Cardiac ventricle fibroblast (primary cell): ENCODE measurements around the gene IRF5. TPM values are rescaled to one million over a fixed set of nuclear protein-coding genes. Genes with fewer than 3 reads are reported as not detected.

ENCODE experiments used
- total RNA-seq: library from RNA; depleted of rRNA; stranded (reverse); fragments of >200 nt; gene quantifications from 2 replicates; pipeline ENCODE4 v1.2.3, GENCODE V29; 2015

Gene IRF5
- not detected in 2 replicates for total RNA-seq

DNA sequence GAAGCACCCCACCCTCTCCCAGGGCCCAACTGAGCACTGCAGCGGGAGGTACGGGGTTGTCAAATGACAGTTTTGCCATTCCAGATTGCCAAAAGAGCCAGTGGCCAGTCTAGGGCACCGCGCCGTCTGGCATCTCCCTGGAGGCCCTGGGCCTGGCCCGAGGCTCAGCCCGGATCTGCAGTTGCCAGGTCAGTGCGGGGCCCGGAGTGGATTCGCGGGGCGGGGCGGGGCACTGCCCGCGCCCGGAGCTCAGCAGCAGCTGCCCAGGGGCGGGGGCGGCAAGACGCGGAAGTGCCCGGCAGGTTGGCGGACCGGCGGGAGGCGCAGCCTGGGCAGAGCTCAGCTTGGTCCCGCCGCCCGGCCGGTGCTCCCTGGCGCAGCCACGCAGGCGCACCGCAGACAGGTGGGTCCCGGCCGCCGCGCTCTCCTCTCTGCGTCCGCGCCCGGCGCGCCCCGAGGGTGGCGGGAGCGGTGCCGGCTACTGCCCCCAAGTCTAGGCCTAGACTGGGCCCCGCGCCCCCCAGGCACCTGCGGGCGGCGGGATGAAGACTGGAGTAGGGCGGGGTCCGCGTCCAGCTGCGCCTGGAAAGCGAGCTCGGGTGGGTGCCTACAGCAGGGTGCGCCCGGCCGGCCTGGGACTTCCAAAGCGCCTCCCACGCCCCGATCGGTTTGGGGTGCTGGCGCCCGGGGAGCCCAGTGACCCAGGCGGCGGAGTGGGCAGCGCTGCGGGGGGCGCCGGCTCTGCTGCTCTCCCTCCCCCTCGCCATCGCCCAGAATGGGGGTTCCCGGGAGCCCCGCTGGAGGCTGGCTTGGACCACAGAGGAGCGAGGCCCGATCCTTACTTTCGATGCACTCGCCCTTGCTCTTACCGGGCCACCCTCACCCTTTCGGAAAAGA, at the start of gene IRF5:
Gene IRF5, plus strand, starts transcription at position 281 of the 897 bp plus-strand sequence. CDS start 4,155 bp downstream, outside the sequence.

GRCh38 chr7:128910569-128910945, 27.2 kb upstream of the IRF5 start, which contains the start of gene KCP:
KCP (minus strand) TSS chr7:128910709; CDS start chr7:128910676, 33 bp downstream.

Other genes starting within 250 kb of the IRF5 start
- 294 and 337 TPM in 2 replicates for gene CALU, start 198.6 kb upstream of the IRF5 start, total RNA-seq
- gene OPN1SW, start 162.1 kb upstream of the IRF5 start, total RNA-seq, result not detected in 2 replicates
- gene CCDC136, start 146.0 kb upstream of the IRF5 start, total RNA-seq, result 0.62 and 2.5 TPM in 2 replicates
- 94.0 and 106 TPM in 2 replicates for gene FLNC, start 107.5 kb upstream of the IRF5 start, total RNA-seq
- 58.9 and 98.5 TPM in 2 replicates for gene ATP6V1F, start 75.1 kb upstream of the IRF5 start, total RNA-seq
- not detected in 2 replicates for gene KCP, start 27.2 kb upstream of the IRF5 start, total RNA-seq
- 24.6 and 28.1 TPM in 2 replicates for gene TNPO3, start 117.2 kb downstream of the IRF5 start, total RNA-seq
- 0.15 TPM in 1 of 2 replicates, not detected in the other for gene TSPAN33, start 206.8 kb downstream of the IRF5 start, total RNA-seq